ENCODE data around the gene KERA.
A peak's percentile ranks its signal among the peaks of the same experiment; 100 is the strongest.

KERA gene

DNA sequence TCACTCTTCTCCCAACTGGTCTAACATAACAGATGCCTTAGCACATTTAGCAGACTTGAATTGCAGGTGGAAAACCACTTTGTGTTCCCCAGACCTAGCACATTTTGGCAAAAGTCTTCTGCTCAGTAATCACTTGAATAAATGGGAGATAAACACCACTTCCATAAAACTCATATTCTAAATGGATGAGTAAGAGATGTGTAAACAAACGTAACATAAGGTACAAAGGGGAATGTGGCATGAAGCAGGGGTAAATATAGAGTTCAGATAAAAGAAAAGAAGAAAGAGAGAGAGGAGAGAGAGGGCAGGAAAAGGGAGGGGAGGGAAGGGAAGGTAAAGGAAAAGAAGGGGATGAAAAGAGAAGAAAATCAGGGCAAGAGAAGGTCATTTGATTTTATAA, 17.0 kb upstream of the KERA start:
- no peak for DNase-seq (ENCODE audit: low read depth, low spot score)

DNA sequence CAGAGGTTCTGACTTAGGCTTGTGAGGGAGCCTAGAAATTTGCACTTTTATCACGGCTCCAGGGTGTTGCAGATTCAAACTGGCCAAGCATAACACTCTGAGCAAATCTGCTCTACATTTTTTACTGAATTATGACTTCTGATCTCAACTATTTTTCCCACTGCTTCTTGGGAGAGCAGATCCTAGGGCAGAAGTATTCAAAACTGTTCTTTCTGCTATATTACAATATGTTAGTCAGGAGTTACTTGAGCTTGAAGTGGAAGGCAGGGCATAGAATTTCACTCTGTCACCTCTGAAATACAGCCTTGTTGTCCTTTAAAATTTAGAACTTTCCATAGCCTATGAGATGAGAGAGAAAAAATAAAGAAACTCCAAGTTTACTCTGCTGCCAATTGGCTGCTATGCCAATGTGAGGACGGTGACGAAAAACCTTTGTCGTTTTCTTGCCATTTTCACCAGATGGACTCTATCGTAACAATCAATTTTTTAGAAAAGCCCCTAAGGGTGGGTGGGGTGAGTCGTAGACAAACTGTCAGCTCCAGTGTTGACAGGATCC, 16.4 kb upstream of the KERA start:
- H3K27ac ChIP-seq = no peak overlapping the region
- DNase-seq (ENCODE audit: low read depth, low spot score) = no peak

More for the DNA sequence above, 17.0 kb upstream of the KERA start:
- no peak overlapping the region for H3K27ac ChIP-seq

DNA sequence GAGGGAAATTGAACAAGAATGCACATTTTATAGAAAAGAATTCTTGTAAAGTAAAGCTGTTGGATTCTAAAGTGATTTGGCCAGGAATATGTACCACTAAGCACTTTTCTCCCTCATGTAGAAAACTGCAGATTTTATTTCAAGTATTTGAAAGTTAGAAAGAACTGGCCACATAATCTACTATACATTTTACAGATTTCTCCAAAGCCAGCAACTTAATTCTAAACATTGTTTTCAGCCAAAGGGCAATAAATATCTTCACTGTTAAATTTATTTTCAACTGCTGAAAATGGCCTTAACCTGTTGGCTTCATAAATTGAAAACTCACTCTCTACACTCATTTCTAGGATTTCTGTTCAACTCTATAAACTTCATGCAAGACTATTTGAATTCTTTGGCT, 15.6 kb upstream of the KERA start:
- no peak overlapping the region for H3K27ac ChIP-seq
- DNase-seq (ENCODE audit: low read depth, low spot score) = no peak

DNA sequence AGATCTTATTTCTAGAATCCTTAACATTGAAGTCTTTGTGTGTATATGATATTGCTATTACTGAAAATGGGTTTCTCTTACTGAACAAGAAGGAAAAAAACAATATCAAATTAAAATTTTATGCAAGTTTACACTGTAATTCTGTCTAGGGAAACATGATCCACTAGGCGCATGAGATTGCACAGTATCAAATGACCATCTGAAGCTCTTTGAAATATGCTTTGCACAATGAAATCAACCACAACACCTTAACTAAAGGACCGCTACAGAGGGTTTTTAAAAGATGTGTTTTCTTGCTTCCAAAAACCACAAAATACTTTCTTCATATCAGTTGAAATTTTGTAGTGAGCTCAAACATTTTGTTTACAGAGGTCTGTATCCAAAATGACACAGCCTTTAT, 15.1 kb upstream of the KERA start:
- no peak overlapping the region for H3K27ac ChIP-seq
- no peak for DNase-seq (ENCODE audit: low read depth, low spot score)

DNA sequence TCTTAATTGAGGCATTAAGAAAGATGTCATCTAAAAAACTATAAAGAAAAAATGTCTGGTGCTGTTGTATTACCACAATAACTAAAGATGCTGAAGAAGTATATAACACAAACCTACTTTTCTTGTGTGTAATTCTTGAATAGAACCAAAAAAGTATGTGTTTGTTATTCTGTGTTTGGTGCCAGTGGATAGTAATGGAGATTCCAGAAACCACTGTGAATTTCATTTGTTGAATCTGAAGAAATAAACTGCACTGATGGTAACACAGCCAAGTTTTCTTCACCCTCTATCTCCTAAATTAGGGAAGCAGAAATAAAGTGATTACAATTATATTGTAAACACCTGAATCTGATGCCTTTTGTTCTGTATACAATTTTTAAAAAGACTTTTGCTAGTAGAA, 13.1 kb upstream of the KERA start:
- no peak overlapping the region for H3K27ac ChIP-seq
- no peak for DNase-seq (ENCODE audit: low read depth, low spot score)

DNA sequence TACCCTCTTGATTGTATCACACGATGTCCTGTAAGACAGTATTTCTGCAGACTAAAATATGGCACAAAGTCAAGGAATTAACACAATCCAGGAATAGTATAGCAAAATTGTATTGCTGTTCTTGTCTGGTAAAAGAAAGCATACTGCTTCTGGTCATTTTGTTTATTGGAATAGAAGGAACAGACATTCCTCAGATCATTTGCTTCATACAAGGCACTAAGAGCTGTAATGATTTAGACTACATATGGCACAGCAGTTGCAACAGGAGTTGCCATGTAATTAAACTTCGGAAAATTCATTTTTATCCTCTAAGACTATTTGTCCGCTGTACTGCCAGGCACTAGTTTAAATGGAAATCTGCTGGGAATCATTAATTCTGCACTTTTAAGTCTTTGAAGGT, 7.6 kb upstream of the KERA start:
- H3K27ac ChIP-seq = no peak overlapping the region
- DNase-seq (ENCODE audit: low read depth, low spot score) = no peak

DNA sequence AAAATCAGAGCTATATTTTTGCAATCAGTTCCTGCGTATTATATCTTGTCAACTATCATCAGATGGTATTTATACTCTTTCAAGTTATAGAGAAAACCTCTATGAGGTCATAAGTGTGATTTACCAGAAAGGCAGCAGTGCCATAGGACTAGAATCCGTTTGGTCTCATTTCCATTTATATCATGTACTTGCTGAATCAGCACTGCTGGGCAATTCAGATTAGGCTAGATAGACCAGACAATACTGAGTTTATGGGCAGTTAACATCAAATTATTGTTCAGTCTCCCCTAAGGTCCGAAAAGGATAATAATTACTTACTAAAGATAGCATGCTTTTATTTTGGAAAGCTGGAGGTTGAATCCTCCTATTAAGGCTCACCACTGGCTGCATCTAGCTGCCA, 6.8 kb upstream of the KERA start:
- no peak overlapping the region for H3K27ac ChIP-seq
- no peak for DNase-seq (ENCODE audit: low read depth, low spot score)

DNA sequence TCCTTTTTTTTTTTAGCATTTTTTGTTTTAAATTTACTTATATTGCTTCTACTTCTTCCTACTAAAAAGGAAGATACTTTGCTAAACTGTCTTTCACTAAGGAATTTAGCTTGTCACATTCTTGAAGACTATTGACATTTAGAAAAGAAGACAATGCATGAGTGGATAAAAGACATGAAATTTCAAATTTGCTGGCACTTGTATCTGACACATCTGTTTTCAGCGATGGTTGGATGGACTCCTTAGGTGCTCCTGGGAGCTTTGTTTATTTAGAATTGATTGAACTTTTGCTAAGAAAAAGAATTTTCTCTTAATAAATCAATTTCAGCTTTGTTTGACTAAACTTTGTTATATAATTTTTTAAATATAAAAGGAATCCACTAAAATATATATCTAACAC, 3.3 kb upstream of the KERA start:
- no peak for DNase-seq (ENCODE audit: low read depth, low spot score)
- no peak overlapping the region for H3K27ac ChIP-seq

DNA sequence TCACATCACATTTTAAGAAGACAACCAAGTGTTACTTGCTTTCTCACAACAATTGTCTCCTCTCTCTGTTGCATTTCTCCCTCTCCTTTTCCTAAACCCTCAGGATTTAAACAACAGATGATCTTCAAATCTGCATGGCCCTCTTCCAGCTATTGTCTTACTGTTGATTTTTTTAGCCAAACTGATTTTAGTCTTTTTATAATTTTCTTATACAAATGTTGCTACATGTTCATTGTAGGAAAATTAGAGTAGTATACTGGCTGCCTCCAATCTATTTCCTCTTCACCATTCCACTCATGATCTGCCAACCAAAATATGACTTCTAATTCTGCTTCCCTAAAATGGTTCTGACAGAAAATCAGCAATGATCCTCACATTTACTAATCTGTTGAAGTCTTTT, 1.4 kb upstream of the KERA start:
- H3K27ac ChIP-seq = no peak overlapping the region

DNA sequence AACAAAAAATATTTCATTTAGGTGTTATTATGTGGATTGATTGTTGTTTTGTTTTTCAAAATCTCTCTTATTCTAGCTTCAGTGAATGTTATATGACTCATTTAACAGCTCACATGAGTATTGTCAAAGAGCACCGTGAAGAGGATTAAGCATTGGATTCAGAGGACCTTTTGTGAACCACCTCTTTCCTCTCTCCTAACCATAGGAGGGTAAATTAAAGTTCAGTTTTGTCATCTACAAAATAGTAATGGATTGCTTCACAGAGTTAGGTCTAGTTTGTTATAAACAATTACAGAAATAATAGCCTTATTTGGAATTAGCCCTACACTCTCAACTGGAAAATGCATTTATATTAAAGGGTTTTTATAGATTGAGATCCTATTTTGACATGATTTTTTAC, 962 bp upstream of the KERA start:
- no peak overlapping the region for H3K27ac ChIP-seq
- DNase-seq (ENCODE audit: low read depth, low spot score) = no peak

More for the DNA sequence above, 1.4 kb upstream of the KERA start:
- DNase-seq (ENCODE audit: low read depth, low spot score) = no peak

DNA sequence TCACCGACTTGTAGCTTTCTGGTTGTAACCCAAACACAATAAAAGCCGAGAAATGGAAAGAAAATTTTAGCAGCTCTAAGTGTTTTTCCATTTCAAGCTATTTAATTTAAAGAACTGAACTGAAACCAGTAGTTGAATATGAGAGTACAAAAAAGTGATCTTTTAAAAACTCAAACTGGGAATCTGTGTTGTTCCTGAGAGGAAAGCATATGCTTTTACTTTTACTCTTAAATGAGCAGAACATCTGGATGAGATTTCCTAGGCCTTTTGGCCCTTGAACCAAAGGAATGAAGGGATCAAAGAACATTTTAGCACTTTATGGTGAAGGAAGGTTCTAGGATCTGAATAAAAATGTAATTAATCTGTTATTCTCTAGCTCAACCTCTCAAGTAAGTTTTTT, 1.3 kb downstream of the KERA start:
- no peak overlapping the region for H3K27ac ChIP-seq
- no peak for DNase-seq (ENCODE audit: low read depth, low spot score)

DNA sequence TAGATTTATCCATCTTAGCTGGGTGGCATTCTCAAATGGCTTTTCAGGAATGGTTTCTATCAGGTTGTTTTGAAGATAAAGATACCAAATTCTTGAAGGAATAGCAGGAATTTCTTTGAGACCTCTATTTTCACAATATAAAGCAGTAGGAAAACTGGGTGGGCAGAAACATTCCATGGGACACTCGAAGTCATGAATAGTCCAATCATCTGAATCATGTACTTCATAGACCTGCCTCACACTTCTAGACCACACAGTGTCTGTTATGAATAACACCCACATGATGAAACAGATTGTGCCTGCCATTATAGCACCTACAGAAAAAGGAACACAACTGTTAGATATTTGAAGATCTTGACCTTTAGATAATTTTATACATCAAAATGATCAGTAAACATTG, 1.8 kb downstream of the KERA start:
- DNase-seq (ENCODE audit: low read depth, low spot score) = no peak
- no peak overlapping the region for H3K27ac ChIP-seq

DNA sequence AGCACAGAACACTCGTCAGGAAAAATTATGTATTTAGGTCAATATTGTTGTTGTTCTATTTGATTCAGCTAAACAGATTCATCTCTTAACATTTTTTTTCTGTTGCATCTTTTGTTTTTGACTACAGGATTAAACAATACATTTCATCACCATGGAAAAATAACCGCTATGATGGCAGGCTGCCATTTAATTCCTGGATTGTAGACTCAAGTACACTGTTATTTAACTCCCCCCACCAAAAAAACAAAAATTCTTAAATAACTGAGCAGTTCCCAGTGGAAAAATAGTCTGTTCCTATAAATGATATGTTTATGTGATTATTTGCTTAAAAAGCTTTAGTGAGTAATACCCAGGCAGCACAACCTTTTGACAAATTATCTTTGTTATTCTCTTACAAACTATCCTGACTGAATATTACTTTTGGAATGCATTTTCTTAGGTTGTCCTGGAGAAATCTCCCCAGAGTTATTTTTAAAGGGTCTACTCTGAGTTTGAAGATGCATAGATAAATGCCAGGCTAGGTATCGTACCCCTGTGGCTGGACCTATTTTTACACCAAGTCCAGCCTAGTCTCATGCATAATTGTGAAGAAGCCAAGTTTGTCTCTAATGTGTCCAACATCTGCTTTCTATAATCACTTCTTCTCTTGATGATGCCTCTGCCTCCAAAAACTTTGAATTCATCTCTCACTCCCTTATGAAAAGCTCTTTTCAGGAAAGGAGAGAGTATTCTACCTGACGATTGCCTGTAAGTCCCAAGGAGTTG, 3.7 kb downstream of the KERA start:
- no peak overlapping the region for H3K27ac ChIP-seq
- no peak for DNase-seq (ENCODE audit: low read depth, low spot score)

DNA sequence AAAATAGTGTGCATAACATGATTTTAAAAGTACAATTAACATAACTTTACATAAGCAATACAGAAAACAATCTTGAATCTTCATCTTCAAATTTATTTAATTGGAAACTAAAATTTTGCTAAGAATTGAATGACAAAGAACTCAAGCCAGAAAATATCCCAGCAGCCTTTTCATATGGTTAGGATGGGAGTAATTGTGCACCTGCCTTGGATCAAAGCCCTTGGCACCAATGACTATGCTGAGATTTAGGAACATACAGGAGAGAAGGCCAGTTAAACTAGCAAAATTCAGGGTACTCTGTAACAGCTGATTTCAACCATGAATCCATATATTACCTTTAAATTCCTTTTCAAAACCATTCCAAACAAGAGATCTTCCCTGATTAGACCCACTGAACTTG, 5.8 kb downstream of the KERA start:
- no peak overlapping the region for H3K27ac ChIP-seq
- no peak for DNase-seq (ENCODE audit: low read depth, low spot score)

DNA sequence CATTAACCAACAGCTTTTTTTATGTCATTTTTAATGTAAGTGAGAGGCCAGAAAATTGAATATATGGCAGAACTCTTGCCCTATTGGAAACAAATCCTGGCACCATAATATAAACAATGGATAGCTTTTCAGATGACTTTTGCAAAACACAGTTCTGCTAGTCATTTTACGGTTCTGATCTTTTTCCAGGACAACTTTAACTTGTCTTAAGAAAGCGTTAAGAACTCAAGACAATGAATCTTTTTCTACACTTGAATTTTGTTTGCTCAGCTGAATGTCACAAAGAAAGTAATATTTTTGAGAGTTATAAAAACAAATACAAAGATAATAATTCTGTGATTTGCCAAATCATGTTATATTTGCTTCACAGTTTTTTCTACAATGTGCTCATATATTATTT, 13.2 kb downstream of the KERA start:
- DNase-seq (ENCODE audit: low read depth, low spot score) = no peak
- no peak overlapping the region for H3K27ac ChIP-seq

DNA sequence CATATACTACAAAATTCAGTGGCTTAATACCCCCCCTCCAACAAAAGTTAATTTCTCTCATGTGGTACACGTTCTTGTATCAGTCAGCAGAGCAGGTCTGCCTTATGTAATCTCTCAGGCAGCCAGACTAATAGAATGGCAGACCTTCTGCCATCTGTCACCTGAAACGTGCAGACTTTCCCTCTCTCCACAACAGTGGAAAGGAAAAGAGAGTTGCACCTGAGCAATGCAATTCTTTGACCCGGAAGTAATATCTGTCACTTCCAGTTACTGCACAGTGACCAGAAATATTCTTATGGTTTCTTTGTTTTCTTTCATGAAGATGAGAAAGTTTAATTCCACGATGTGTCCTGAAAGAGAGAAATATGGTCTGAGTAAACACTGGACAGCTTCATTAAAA, 14.4 kb downstream of the KERA start:
- H3K27ac ChIP-seq = no peak overlapping the region
- no peak for DNase-seq (ENCODE audit: low read depth, low spot score)

DNA sequence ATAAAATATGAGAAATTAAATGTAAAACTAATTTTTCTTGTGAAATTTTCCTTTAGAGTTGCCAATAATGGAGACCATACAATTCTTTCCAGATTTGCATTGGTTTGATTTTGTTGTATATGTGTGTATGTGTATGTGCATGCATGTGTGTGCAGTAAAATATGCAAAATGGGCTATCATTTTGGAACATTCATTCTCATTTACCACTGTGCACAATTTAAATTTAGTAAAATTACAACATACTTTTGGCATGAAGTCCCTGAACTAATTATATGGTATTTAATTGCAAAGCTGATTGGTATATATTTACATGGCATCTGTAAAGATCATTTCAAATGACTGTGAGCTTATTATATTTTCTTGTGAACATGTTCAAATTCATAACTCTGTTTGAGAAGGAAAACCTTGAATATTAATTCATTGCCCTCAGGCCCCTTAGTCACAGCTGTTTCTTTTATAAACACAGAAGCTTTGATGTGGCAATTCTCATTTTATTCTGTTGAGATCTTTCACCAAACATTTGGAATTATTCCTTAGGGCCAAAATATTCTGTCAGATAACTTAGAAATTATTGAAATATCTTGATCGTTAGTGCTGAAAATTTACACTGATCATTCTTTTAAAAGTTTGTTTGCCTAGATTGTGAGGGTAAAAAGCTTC, 17.6 kb downstream of the KERA start:
- no peak for DNase-seq (ENCODE audit: low read depth, low spot score)
- no peak overlapping the region for H3K27ac ChIP-seq

DNA sequence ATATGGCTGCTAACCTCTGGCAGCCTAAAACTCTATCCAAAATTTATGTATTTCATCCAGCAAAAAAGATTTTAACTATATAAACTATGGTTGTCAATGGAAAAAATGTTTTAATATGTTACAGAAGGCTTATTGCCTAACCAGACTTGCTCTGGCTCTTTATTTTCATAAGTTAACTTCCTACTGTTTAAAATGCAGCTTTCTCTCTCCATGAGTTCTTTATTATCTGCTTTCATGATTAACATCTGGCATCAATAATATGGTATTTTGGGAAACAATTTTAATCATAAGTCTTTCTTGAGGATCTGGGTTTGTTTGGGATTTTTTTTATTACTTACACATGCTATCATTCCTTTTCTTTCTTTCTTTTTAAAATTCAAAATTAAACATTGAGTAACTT, 20.5 kb downstream of the KERA start:
- no peak for DNase-seq (ENCODE audit: low read depth, low spot score)
- no peak overlapping the region for H3K27ac ChIP-seq

DNA sequence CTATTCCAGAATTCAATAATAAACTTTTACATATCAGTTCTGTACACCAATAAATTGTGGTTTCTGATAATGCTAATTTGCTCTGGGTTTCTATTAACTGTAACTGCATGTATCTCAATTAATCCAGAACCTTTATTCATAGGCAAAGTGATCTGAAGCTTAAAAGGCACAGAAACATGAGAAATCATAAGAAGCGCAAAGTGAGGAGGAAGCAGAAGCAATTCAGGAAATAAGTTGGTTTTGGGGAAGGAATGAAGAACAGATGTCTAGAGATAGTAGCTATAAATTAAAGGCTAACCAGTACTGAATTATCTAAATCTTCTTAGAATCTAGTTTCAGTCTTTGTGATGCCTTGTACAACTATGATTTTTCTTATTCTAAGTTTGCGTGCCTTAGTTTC, 24.6 kb downstream of the KERA start:
- no peak overlapping the region for H3K27ac ChIP-seq
- no peak for DNase-seq (ENCODE audit: low read depth, low spot score)

DNA sequence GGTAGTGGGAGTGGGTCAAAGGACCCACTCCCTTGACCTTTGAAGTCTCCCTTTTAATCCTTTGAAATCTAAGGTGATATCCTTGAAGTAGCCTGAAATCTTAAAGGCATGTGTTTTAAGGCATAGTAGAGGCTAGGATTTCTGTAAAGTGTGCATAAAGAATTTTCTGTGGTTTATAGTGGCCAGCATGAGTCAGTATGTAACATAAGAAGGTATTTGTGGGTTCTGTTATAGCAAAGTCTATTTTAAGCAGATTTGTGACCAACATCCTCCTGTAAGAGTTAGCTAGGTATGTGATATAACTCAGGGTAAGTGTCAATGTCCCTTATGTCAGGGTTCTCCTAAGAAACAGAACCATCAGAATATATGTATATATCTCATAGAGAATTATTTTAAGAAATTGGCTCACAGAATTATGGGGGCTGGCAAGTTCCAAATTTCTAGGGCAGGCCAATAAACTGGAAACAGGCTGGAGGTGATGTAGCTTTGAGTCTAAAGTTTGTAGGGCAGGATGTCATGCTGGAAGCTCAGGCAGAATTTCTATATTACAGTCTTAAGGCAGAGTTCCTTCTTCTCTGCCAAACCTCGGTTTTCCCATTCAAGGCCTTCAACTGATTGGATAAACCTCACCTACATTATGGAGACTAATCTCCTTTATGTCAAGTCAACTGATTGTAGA, 34.4 kb downstream of the KERA start:
- DNase-seq (ENCODE audit: low read depth, low spot score) = peak; percentile 22
- H3K27ac ChIP-seq = no peak overlapping the region

DNA sequence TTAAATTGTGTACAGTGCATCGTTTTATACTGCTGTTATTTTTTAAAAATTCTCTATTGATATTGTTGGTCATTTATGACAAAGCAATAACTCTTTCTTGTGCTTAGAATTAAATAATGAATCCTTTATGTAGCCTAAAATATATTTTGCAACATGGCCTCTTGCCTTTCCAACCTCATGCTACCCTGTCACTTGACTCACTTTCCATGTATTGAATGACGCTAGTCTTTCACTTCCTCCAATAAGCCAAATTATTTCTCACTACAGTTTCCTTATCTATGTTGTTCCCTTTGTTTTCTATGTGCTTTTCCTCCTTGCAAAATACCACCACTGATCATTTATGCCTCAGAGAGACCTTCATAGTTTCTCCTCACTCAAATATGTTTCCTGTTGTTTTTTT, 36.7 kb downstream of the KERA start:
- no peak for DNase-seq (ENCODE audit: low read depth, low spot score)

More for the DNA sequence above, 36.7 kb downstream of the KERA start:
- H3K27ac ChIP-seq = no peak overlapping the region
